GM19468 (cell line): ENCODE data around the gene RBM43.
"Not testable (repeated sequence)": the region's sequence is repeated elsewhere in the genome, so short reads cannot be mapped to it uniquely, and the experiment has no call there.

ENCODE experiments used
- ATAC-seq: cut with Tn5 transposase; IDR thresholded peaks from one replicate; pipeline ENCODE4 v1.9.1; 2021; ENCODE audit warnings: mild to moderate bottlenecking, moderate library complexity, moderate number of reproducible peaks; ENCODE audit not compliant: unreplicated experiment; ENCODE audit errors: extremely low read depth

The RBM43 gene

GRCh38 chr2:151261231-151261976 lies at the start of gene RBM43:
RBM43 (minus strand) TSS chr2:151261863; CDS start chr2:151261727, 136 bp downstream.
- peak; percentile 96 for ATAC-seq

GRCh38 chr2:151310313-151310712 lies 48.6 kb upstream of the RBM43 start:
- not testable (repeated sequence) for ATAC-seq

GRCh38 chr2:151306621-151307020 lies 45.0 kb upstream of the RBM43 start:
- ATAC-seq: no peak

GRCh38 chr2:151305129-151305691 lies 43.5 kb upstream of the RBM43 start:
- ATAC-seq: no peak

- no peak for ATAC-seq
Observed at GRCh38 chr2:151302879-151303278, 41.2 kb upstream of the RBM43 start.

GRCh38 chr2:151302404-151302803 lies 40.7 kb upstream of the RBM43 start:
- ATAC-seq: no peak

GRCh38 chr2:151299920-151300539 lies 38.4 kb upstream of the RBM43 start:
- no peak for ATAC-seq

- ATAC-seq: peak; percentile 86
Observed at GRCh38 chr2:151297882-151298281, 36.2 kb upstream of the RBM43 start.

GRCh38 chr2:151295926-151296325 lies 34.3 kb upstream of the RBM43 start:
- ATAC-seq: not testable (repeated sequence)

GRCh38 chr2:151292546-151292945 lies 30.9 kb upstream of the RBM43 start:
- no peak for ATAC-seq

- ATAC-seq: no peak
Observed at GRCh38 chr2:151292141-151292540, 30.5 kb upstream of the RBM43 start.

- ATAC-seq: no peak
Observed at GRCh38 chr2:151291224-151291623, 29.6 kb upstream of the RBM43 start.

GRCh38 chr2:151289972-151290866 lies 28.6 kb upstream of the RBM43 start:
- peak; percentile 11 for ATAC-seq

- no peak for ATAC-seq
Observed at GRCh38 chr2:151287513-151288250, 26.0 kb upstream of the RBM43 start.

- ATAC-seq: no peak
Observed at GRCh38 chr2:151282401-151282800, 20.7 kb upstream of the RBM43 start.

- no peak for ATAC-seq
Observed at GRCh38 chr2:151280271-151280670, 18.6 kb upstream of the RBM43 start.

GRCh38 chr2:151278487-151278886 lies 16.8 kb upstream of the RBM43 start:
- ATAC-seq: no peak

GRCh38 chr2:151277067-151277466 lies 15.4 kb upstream of the RBM43 start:
- no peak for ATAC-seq

GRCh38 chr2:151275291-151275690 lies 13.6 kb upstream of the RBM43 start:
- no peak for ATAC-seq

- no peak for ATAC-seq
Observed at GRCh38 chr2:151271824-151272223, 10.2 kb upstream of the RBM43 start.
